Activated CD4-positive, alpha-beta T cell treated with anti-CD3 and anti-CD28 coated beads for 4 hours (primary cell): ENCODE measurements around the gene WSCD1.

ENCODE experiments used
- DNase-seq, 2 donors: peaks; one replicate each; pipeline ENCODE4 v3.0.0-alpha.2; 2020

The WSCD1 gene

GRCh38 chr17:6086603-6087400, 16.6 kb downstream of the WSCD1 start:
- DNase-seq: no peak

GRCh38 chr17:6088141-6088540, 18.0 kb downstream of the WSCD1 start:
- no peak for DNase-seq

GRCh38 chr17:6090253-6090652, 20.1 kb downstream of the WSCD1 start:
- DNase-seq: no peak

- DNase-seq: no peak
These were observed 22.2 kb downstream of the WSCD1 start for GRCh38 chr17:6092182-6092902.

- DNase-seq: no peak
These were observed 22.8 kb downstream of the WSCD1 start for GRCh38 chr17:6092903-6093468.

- no peak for DNase-seq
These were observed 24.3 kb downstream of the WSCD1 start for GRCh38 chr17:6094453-6094852.

GRCh38 chr17:6094926-6095325, 24.7 kb downstream of the WSCD1 start:
- DNase-seq: no peak

GRCh38 chr17:6095501-6095900, 25.3 kb downstream of the WSCD1 start:
- no peak for DNase-seq

- no peak for DNase-seq
These were observed 26.2 kb downstream of the WSCD1 start for GRCh38 chr17:6096201-6097004.

- DNase-seq: no peak
These were observed 26.8 kb downstream of the WSCD1 start for GRCh38 chr17:6097005-6097279.

- DNase-seq: no peak
These were observed 28.1 kb downstream of the WSCD1 start for GRCh38 chr17:6098050-6098822.

GRCh38 chr17:6098823-6099180, 28.6 kb downstream of the WSCD1 start:
- DNase-seq: no peak

- DNase-seq: no peak
These were observed 29.3 kb downstream of the WSCD1 start for GRCh38 chr17:6099492-6099891.

GRCh38 chr17:6100146-6100545, 30.0 kb downstream of the WSCD1 start:
- DNase-seq: no peak

GRCh38 chr17:6100891-6101500, 30.8 kb downstream of the WSCD1 start:
- no peak for DNase-seq

- DNase-seq: no peak
These were observed 31.5 kb downstream of the WSCD1 start for GRCh38 chr17:6101706-6102105.

- no peak for DNase-seq
These were observed 32.4 kb downstream of the WSCD1 start for GRCh38 chr17:6102615-6103014.

GRCh38 chr17:6104956-6105648, 34.9 kb downstream of the WSCD1 start:
- no peak for DNase-seq

GRCh38 chr17:6105649-6106007, 35.4 kb downstream of the WSCD1 start:
- no peak for DNase-seq

GRCh38 chr17:6106212-6106611, 36.0 kb downstream of the WSCD1 start:
- no peak for DNase-seq

GRCh38 chr17:6107791-6108190, 37.6 kb downstream of the WSCD1 start:
- no peak for DNase-seq

GRCh38 chr17:6108382-6108781, 38.2 kb downstream of the WSCD1 start:
- DNase-seq: no peak
